NCI-H146 treated with DMSO at 0.1 percent for 48 hours (cell line): ENCODE measurements around the gene DRD1.
"Not testable (repeated sequence)": the region's sequence is repeated elsewhere in the genome, so short reads cannot be mapped to it uniquely, and the experiment has no call there.

Experiments used
- DNase-seq: peaks from one replicate; lab custom pipeline; 2025; ENCODE audit not compliant: unreplicated experiment; lab: John Stamatoyannopoulos, UW

Gene DRD1

DNA sequence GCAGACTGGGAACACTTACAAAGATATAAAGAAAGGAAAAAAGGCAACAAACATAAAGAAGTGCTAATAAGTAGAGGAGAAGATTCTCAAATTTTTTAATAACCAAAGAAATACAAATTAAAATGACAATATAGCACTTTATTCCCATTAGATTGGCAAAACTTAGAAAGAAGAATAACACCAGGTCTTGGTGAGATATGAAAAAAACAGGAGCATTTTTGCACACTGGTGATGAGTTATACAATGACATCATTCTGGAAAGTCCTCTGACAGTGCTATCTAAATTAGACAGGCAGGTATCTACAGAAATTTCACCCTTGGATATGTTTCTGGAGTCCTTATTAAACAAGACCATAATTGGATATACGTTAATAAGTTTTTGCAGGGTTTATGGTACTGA, 24.9 kb upstream of the DRD1 start:
- no peak for DNase-seq

DNA sequence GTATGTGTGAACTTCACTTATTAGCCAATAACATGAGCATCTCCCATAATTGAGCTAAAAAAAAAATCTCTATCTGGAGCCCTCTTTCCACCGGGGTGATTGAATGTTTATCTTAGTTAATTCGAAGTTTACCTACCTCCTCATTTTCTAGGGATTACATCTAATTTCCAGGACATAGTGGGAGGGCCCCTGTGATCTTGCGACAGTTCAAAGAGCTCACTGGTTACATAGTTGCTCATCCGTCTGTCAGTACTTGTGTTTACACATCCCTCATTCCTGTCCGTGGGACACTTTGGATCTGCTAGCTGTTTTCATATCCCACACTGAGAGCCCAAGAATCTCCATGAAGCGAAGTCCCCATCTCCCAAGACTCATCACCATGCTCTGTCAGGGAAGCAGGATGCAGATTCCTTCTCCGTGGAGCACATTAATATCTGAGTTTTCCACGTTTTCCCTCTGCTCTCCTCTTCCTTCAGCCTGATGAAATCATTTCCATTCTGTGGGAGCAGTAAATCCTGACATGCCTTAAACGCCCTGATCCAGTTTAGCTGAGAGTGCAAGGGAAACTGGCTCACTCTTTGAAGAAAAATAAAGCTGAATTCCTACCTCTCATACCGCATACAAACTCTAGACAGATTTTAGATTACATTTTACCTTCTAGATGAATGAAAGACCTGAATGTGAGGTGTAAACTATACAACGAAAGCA, 24.2 kb upstream of the DRD1 start:
- DNase-seq = no peak

DNA sequence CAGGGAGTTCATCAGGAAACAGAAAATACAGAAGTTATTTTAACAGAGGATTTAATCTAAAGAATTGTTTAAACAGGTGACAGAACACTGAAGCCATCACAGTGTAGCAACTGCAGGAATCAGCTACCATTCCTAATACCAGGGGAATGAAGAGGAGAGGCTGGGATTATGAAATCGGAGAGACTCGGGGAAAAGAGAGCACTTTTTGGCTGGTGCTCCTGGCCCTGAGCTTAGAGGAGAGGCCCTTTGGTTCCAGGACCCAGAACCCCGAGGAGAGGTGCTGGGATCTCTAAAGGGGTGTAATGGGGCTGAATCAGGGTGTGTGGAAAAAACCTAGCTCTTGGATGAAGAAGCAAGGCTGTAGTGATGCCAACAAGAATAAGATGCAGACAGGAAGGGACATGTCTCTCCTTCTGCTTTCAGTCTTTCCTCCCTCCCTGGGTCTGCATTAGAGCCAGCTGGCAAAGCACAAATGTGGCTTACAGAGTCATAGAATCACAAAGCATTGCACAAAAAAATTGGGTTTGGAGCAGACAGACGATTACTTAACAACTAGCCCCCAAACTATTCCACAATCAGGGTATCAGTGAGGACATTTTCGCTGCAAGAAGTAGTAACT, 22.8 kb upstream of the DRD1 start:
- no peak for DNase-seq

DNA sequence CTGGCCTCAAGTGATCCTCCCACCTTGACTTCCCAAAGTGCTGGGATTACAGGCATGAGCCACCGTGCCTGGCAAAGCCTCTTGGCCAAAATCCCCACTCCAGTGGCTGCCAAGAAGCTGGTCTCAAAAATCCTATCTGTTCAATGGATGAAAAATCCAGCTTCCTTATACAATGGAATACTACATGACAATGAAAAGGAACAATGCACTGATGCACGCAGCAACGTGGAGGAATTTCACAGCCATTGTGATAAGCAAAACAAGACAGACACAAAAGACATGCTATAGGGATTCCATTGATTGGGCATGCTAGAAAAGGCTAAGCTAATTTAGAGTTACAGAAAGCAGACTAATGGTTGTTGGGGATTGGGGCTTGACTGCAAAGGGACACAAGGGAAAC, 21.3 kb upstream of the DRD1 start:
- no peak for DNase-seq

DNA sequence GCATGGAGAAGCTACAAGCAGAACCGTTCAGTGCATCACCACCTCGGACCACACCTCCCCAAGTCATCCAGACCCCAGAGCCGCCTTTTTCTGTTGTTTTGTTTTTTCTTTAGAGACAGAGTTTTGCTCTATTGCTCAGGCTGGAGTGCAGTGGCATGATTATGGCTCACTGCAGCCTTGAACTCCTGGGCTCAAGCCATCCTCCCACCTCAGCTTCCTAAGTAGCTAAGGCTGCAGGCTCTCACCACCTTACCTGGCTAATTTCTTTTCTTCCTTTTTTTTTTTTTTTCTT, 20.9 kb upstream of the DRD1 start:
- no peak for DNase-seq

DNA sequence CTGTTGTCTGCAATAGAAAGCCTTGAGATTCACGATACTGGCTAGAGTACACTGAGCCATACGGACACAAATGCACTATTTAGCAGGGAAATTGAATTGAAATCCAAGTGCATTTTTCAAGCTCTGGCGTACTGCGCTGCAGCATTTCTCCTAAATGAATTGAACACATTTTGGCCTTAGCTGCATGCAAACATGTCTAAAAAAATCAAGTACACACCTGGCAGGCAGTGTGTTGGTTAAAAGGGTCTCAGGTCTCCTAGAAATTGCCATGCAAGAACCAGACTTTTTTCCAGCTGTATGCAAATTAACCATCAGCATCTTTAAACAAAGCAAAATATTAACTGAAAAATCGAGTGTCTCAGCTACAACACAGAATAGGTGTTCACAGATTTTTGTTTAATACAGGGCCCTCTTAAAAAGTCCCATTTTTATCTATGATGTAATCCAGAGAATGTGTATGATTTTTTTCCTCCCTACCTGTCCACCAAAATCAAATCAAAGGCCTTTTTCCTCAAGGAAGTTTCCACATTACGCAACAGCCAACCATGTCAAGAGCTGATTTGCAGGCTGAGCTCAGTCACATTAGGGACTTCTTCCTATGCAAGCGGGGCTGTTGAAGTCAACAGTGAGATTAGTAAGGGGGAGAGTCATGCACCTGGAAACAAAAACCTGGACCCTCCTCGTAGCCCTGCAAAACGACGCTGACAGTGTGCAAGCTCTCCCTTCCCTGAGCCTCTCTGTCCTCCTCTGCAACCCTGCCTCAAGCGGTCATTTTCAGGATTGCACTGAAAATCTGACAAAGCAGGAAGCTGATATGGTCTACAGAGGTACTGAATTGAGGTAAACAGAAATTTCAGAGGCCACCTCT, 20.3 kb upstream of the DRD1 start:
- DNase-seq = peak; percentile 54

DNA sequence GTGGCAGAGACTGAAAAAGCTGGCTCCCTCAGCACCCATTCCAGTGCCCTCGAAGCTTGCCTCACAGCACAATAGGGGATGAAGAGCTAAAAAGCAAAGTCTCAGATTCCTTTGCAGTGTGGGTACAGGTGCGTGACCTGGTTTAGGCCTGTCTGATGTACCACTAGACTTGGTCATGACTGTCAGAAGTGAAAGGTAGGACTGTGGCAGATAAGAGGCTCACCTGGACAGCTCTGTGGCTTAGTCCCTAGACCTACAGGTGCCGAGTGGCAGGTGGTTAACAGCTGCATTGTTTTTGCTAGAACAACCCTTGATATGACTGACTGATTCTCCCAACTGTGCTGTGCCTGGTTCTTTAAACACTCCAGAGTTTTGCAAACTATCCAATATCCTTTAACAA, 19.7 kb upstream of the DRD1 start:
- DNase-seq = no peak

DNA sequence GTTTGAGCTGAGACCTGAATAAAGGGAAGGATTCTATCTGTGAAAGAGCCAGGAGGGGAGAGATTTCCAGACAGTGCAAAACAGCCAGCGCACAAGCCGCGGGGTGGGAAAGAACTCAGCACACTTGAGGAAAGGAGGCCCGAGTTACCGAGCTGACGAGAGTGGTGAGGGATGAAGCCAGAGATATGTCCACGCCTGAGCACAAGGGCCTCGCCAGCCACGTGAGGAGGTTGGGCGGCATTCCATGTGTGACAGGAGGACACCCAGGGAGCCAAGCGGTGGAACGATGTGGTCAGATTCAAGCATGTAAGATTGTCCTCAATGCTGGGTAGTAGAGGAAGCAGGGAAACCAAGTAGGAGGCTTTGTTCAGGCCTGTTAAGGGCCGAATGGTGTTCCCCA, 17.4 kb upstream of the DRD1 start:
- DNase-seq = no peak

DNA sequence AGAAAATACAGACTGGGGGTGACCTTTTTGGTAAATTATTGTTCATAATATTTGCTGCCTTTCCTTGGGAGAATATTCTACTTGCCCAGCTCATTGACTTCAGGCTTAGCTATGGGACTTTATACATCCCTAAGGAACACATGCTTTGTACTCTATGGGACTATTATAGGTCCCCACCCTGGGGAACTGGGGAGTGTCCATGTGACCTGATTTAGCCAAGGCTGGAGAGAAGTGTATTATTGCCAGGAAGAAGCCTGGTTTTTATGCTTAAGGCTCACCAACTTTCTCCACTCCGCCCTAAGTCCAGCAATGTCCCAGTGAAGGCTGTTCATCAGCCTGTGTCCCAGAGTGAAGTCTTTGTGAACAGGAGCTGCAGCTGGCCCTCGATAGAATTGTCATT, 16.6 kb upstream of the DRD1 start:
- DNase-seq = no peak

DNA sequence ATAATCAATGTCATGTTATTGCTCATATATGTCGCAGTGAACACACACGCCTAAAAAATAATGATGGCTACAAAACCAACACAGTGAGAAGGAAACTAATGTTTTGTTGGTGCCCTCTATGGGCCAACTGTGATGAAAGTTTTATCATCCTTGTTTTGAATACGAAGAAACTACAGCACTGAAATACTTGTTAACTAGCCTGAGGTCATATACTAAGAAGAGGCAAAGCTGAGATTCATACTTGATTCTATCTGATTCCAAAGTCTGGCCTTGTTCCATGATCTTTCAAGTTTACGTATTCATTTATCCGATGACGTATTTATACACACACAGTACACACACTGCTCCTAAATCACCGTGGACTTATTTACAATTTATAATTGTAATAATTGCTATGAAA, 16.1 kb upstream of the DRD1 start:
- DNase-seq = no peak

DNA sequence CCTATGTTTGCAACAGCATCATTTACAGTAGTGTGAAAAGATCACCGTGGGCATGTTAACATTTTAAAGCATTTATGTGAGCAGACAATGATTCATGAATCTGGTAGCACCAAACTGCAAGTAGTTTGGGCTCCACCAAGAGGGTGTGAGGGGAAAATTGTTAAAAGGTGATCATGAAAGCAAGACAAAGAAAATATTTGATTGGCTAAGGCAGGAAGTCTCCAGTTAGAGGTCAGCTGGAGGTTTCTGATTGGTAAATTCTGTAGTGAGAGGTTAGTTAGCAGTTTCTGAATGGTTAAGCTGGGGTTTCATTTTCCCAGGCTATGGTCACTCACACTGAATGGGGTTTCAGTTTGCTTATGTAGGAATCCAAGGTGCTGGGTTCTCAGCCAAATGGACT, 13.5 kb upstream of the DRD1 start:
- DNase-seq = no peak

DNA sequence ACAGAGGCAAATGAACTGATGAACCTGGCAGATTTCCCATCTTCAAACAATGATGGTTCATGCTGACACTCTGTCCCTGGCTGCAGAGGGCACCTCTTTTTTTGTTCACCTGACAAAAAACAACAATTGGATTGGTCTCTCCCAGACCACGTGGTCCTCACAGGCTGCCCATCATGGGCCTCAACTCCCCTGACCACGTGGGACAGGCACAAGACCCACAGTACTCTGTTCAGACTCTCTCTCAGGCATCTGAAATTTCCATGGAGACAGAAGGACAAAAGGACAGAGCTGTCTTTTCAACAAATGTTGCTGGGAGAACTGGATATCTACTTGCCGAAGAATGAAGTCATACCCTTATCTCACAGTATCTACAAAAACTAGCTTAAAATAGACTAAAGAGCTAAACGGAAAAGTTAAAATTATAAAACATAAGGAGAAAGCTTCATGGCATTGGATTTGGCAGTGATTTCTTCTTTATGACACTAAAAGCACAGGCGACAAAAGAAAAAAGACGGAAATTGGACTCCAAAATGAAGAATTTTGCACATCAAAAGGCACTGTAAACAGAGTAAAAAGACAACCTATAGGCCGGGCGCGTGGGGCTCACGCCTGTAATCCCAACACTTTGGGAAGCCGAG, 12.2 kb upstream of the DRD1 start:
- DNase-seq = no peak

DNA sequence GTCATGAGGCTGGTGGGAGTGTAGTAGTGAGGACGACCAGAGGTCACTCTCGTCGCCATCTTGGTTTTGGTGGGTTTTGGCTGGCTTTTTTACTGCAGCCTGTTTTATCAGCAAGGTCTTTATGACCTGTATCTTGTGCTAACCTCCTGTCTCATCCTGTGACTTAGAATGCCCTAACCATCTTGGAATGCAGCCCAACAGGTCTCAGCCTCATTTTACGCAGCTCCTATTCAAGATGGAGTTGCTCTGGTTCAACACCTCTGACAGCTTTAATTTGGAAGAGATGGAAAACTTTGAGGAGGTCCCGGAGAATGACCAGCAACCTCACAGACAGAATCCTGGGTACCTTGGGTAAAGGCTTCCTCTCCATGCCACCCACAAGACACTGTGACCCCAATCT, 10.4 kb upstream of the DRD1 start:
- not testable (repeated sequence) for DNase-seq

DNA sequence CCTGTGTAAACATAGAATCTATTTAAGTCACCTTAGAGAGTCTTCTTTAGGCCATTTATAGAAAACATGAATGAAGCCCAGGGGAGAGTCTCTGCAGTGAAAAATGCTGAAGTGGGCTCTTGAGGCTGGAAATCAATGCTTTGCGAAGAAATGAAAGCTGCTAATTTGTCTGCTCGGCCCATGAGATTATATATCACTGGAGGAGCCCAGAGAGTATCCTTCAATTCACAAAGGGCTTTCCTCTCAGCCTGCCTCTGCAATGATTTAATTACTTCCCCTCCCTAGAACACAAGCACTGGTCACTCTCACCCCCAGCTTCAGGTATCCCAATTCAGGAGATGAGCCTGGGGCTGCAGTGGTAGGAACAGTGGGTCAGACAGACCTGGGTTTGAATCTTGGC, 8.2 kb upstream of the DRD1 start:
- DNase-seq = no peak

DNA sequence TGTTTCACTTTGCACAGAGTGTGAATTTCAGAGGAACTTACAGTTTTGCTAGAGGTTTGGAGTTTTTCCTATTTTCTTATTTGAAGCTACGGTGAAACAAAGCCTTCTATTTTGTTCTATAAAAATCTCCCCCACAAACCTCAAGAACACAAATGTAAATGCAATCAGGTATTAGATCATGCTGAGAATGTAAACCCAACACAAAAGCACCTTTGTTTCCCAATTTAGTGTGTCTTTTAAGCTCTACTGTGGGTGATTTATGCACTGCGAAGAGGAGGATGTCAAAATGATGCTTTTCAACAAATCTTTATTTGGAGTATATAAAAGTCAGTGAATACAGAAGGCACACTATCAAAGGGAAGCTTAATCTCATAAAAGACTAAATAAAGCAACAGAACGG, 4.3 kb upstream of the DRD1 start:
- DNase-seq = no peak

DNA sequence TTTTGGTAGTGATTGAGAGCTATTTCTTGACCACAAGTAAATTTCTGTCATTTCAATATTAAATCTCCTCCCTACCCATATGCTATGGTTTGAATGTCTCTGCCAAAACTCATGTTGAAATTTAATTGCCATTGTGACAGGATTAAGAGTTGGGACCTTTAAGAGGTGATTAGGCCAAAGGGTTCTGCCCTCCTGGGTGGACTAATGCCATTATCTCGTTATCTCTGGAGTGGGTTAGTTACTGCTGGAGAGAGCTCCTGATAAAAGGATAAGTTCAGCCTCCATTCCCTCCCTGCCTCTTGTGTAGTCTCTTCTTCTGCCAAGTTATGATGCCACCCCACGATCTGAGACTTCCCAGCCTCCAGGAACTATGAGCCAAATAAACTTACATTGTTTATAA, 3.6 kb upstream of the DRD1 start:
- no peak for DNase-seq

DNA sequence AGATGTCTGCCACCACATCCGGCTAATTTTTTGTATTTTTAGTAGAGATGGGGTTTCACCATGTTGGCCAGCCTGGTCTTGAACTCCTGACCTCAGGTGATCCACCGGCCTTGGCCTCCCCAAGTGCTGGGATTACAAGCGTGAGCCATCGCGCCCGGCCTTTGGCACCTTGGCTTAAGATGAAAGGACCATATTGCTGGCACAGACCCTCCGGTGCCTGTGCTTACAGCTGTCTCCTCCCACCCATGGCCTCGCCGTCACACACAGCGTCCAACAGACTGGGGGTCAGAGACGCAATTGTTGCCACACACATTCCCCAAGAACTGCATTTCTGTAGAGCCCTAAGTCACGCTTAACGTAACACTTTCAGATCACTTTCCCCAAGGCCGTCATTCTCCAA, 2.4 kb upstream of the DRD1 start:
- not testable (repeated sequence) for DNase-seq

DNA sequence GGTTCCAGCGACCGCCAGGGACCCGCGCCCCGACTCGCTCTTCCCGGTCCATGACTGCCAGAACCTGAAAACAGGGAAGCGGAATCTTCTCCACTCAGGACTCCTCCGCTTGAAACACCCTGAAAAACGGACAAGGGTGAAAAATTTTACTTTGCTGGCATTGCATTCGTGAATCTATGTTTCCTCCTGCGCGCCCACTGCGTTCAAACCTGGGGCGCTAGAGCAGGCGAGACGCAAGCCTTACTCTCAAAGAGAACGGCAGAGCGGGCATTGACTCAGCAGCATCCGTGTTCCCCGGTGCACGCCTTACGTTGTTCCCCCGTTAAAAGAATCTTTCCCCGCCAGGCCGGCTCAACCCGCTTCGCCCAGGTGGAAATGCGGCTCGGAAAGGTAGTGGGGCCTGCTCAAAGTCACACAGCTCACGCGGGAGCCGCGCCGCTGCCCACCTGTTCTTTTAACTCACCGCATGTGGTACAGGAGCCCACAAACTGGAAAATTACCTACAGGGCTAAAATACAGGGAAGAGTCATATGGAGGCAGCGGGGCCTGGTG, 999 bp upstream of the DRD1 start:
- no peak for DNase-seq

DNA sequence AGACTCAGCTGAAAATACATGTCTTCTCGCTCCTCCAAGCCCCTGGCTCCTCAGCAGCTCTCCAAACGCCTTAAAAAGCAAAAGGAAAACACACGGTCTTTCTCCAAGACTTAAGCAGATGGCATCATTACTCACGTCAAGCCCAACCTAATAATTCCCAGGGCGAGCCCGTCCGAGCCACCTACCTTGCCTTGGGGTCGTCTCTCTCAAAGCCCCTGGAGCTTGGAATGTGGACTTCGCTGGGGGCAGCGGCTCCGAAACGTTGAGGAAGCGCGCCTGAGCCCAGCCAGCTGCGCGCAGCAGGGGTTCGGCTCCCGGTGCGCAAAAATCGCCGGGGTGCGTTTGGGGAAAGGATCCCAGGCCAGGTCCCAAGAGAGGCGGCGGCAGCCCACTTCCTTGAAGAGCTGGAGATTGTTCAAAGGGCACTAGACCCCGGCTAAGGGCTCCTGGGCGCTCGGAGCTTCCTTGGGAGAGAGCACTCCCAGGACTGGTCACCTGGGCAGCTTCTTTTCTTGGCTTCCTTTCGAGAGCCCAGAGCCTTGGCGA, 395 bp downstream of the DRD1 start:
- no peak for DNase-seq

DNA sequence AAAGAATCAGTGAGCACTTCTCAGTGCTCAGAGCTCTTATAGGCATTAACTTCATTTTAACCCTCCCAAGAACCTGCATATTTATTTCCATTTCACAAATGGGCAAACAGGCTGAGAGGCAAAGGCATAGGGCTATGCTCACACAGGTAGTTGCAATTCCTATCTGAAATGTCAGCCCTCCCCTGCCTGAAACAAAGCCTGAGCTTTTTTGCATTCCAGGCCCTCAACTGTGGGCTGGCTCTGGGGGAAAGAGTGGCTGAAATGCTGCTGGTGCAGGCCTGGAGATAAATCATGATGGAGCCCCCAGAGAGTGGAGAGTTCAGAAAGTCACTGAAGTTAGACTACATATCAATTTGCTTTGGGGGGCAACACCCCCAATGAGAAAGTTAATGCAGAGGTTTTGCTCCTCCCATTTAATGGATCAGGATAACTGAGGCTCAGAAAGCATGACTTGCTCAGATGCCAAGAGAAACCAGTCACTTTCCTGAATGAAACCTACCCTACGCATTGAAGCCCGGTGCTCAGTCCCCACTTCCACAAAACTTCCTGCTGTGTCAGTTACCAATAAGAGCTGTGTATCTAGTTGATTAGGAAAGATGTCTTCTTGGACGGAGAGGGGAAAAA, 5.6 kb downstream of the DRD1 start:
- no peak for DNase-seq

DNA sequence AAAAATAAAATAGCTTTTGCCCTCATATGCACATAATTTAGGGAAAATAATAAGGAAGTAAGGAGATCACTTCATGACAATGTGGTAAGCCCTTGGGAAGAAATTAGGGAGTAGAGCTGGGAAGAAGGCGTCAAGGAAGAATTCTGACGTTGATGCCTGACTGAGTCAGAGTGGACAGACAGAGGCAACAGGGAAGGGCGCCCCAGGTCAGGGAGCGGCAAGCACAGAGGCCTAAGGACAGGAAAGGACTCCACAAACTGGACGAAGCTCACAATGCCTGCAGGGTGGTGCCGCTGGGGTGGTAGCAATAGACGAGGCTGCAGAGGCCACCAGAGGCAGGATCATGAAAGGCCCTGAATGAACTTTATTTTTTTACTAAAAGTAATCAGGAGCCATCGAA, 7.6 kb downstream of the DRD1 start:
- no peak for DNase-seq
